Parathyroid adenoma (tissue), 2 donors: Measurements from ENCODE around the gene TEAD1.

Experiments
- H2AFZ ChIP-seq: fragments of 300-600 bp; sonication (generic); one replicate; pipeline ENCODE4 v1.7.0; 2017; ENCODE audit warnings: antibody characterized with exemption, mild to moderate bottlenecking
- H3K27ac ChIP-seq: fragments of 300-600 bp; sonication (generic); one replicate; pipeline ENCODE4 v1.7.0; 2017
- H3K27me3 ChIP-seq: fragments of 300-600 bp; sonication (generic); one replicate; pipeline ENCODE4 v1.7.0; 2017; ENCODE audit warnings: low read length; ENCODE audit not compliant: control insufficient read depth, insufficient read depth
- H3K36me3 ChIP-seq: fragments of 300-600 bp; sonication (generic); one replicate; pipeline ENCODE4 v1.7.0; 2017; ENCODE audit warnings: low read length; ENCODE audit not compliant: control insufficient read depth, insufficient read depth
- H3K4me1 ChIP-seq: fragments of 300-600 bp; sonication (generic); one replicate; pipeline ENCODE4 v1.7.0; 2017; ENCODE audit warnings: control low read depth
- H3K4me2 ChIP-seq: fragments of 300-600 bp; sonication (generic); one replicate; pipeline ENCODE4 v1.7.0; 2017; ENCODE audit warnings: low read length
- H3K4me3 ChIP-seq: fragments of 300-600 bp; sonication (generic); one replicate; pipeline ENCODE4 v1.7.0; 2017; ENCODE audit warnings: low read depth, low read length
- H3K79me2 ChIP-seq: fragments of 300-600 bp; sonication (generic); one replicate; pipeline ENCODE4 v1.7.0; 2017; ENCODE audit warnings: control low read depth
- H3K9ac ChIP-seq: fragments of 300-600 bp; sonication (generic); one replicate; pipeline ENCODE4 v1.7.0; 2017; ENCODE audit warnings: mild to moderate bottlenecking
- H3K9me3 ChIP-seq: fragments of 300-600 bp; sonication (generic); one replicate; pipeline ENCODE4 v1.7.0; 2017; ENCODE audit warnings: low read length; ENCODE audit not compliant: control insufficient read depth
- CTCF ChIP-seq: fragments of 300-600 bp; sonication (generic); IDR thresholded peaks from one replicate; pipeline ENCODE4 v1.7.0; 2017; ENCODE audit warnings: antibody characterized with exemption, mild to moderate bottlenecking
- donor health status: primary hyperparathyroidism.

TEAD1 gene

GRCh38 chr11:12693094-12693478, 18.9 kb downstream of the TEAD1 start:
- Histone ChIP-seq H3K9me3 (no peaks in the 10 kb centered on the region), H3K4me1 (peaks cover 30% of the 10 kb centered on the region), H3K4me3 (no peak overlapping the region), H3K4me2 (peak overlapping the region; percentile 26), H3K9ac (no peak overlapping the region), H3K27me3 (no peaks in the 10 kb centered on the region), H3K36me3 (no peaks in the 10 kb centered on the region), H2AFZ (no peak overlapping the region), H3K79me2 (peaks cover 13% of the 10 kb centered on the region), H3K27ac (peak overlapping the region; percentile 67)
- TF ChIP-seq CTCF, result no peak

- Histone ChIP-seq H3K27ac (peak overlapping the region; percentile 67), H3K4me1 (peaks cover 24% of the 10 kb centered on the region), H3K4me2 (no peak overlapping the region), H3K9me3 (no peaks in the 10 kb centered on the region), H2AFZ (no peak overlapping the region), H3K27me3 (no peaks in the 10 kb centered on the region), H3K9ac (no peak overlapping the region), H3K4me3 (no peak overlapping the region), H3K36me3 (no peaks in the 10 kb centered on the region), H3K79me2 (peaks cover 13% of the 10 kb centered on the region)
- TF ChIP-seq CTCF, result no peak
Observed at GRCh38 chr11:12693479-12694182, 19.4 kb downstream of the TEAD1 start.

GRCh38 chr11:12694183-12694531, 19.9 kb downstream of the TEAD1 start:
- no peak overlapping the region for H3K9ac ChIP-seq
- TF ChIP-seq CTCF, result no peak
- no peak overlapping the region for H3K4me3 ChIP-seq

GRCh38 chr11:12695221-12695794, 21.1 kb downstream of the TEAD1 start:
- Histone ChIP-seq H3K9ac (no peak overlapping the region), H3K79me2 (peaks cover 17% of the 10 kb centered on the region), H3K4me3 (no peak overlapping the region), H3K4me2 (no peak overlapping the region), H3K27me3 (no peaks in the 10 kb centered on the region), H2AFZ (no peak overlapping the region), H3K9me3 (no peaks in the 10 kb centered on the region), H3K36me3 (no peaks in the 10 kb centered on the region), H3K4me1 (peaks cover 17% of the 10 kb centered on the region), H3K27ac (no peak overlapping the region)
- no peak for TF ChIP-seq CTCF

More at GRCh38 chr11:12694183-12694531, 19.9 kb downstream of the TEAD1 start:
- H2AFZ ChIP-seq, result no peak overlapping the region
- peaks cover 20% of the 10 kb centered on the region for H3K4me1 ChIP-seq
- H3K9me3 ChIP-seq, result no peaks in the 10 kb centered on the region
- H3K36me3 ChIP-seq, result no peaks in the 10 kb centered on the region
- H3K4me2 ChIP-seq, result no peak overlapping the region
- peak overlapping the region; percentile 67 for H3K27ac ChIP-seq
- H3K27me3 ChIP-seq, result no peaks in the 10 kb centered on the region
- H3K79me2 ChIP-seq, result peaks cover 13% of the 10 kb centered on the region

GRCh38 chr11:12695873-12696272, 21.7 kb downstream of the TEAD1 start:
- no peak overlapping the region for H3K27ac ChIP-seq
- H3K27me3 ChIP-seq, result no peaks in the 10 kb centered on the region
- no peaks in the 10 kb centered on the region for H3K9me3 ChIP-seq
- H3K4me3 ChIP-seq, result no peak overlapping the region
- H3K36me3 ChIP-seq, result no peaks in the 10 kb centered on the region
- peaks cover 18% of the 10 kb centered on the region for H3K79me2 ChIP-seq
- H2AFZ ChIP-seq, result no peak overlapping the region
- H3K4me2 ChIP-seq, result no peak overlapping the region
- no peak overlapping the region for H3K9ac ChIP-seq
- no peak for TF ChIP-seq CTCF
- H3K4me1 ChIP-seq, result peaks cover 17% of the 10 kb centered on the region
